Mucosa of rectum (tissue), 2 donors: ENCODE measurements around the gene TF.

Experiments used
- H3K27ac ChIP-seq, 2 donors: one replicate each; pipeline ENCODE4 v1.7.0; 2013; ENCODE audit warnings: inconsistent platforms in 2 of 2, low read depth in 2 of 2, low read length in 2 of 2
- H3K27me3 ChIP-seq, 2 donors: one replicate each; pipeline ENCODE4 v1.7.0; 2013; ENCODE audit warnings: low read length in 2 of 2; ENCODE audit not compliant: control insufficient read depth in 2 of 2, insufficient read depth in 2 of 2
- H3K36me3 ChIP-seq, 2 donors: one replicate each; pipeline ENCODE4 v1.7.0; 2013; ENCODE audit warnings: low read length in 2 of 2; ENCODE audit not compliant: control insufficient read depth in 2 of 2, insufficient read depth in 2 of 2
- H3K4me1 ChIP-seq, 2 donors: one replicate each; pipeline ENCODE4 v1.7.0; 2013; ENCODE audit warnings: low read length in 2 of 2, mild to moderate bottlenecking in 1 of 2; ENCODE audit not compliant: control insufficient read depth in 2 of 2, insufficient read depth in 2 of 2
- H3K4me3 ChIP-seq, 2 donors: one replicate each; pipeline ENCODE4 v1.7.0; 2013; ENCODE audit warnings: low read length in 2 of 2
- H3K9ac ChIP-seq, 2 donors: one replicate each; pipeline ENCODE4 v1.7.0; 2013; ENCODE audit warnings: low read length in 2 of 2, low read depth in 1 of 2, mild to moderate bottlenecking in 1 of 2
- H3K9me3 ChIP-seq, 2 donors: one replicate each; pipeline ENCODE4 v1.7.0; 2013; ENCODE audit warnings: low read length in 2 of 2; ENCODE audit not compliant: control insufficient read depth in 2 of 2
- donor health status: healthy.
- donor health status: Normal muscosa, but diverticular disease.

TF gene

DNA sequence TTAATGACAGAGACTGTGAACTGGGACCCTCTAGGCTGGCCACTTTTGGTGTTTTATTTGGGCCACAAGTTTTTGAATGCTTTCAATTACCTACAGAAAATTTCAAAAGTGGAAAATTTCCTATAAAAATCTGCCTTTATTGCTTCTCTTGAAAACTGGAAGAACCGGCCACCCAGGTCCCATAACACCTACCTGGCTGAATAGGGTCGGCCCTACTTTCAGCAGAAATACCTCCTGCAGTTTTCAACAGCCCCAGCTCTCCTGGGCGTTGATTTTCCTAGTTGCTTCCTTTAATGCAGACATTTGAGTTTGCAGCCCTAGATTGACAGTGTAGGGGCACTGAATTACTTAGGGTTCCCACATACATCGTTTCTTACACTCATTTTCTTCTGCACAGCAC lies 58.7 kb downstream of the TF start:
- Histone ChIP-seq H3K9ac (peak overlapping the region in 1 of 2 donors; percentile 32), H3K27me3 (no peaks in the 10 kb centered on the region), H3K36me3 (peaks cover 0 to 4% of the 10 kb centered on the region in 2 donors), H3K4me1 (peaks cover 2 to 12% of the 10 kb centered on the region in 2 donors), H3K4me3 (peak overlapping the region in 1 of 2 donors; percentile 94), H3K9me3 (no peaks in the 10 kb centered on the region), H3K27ac (no peak overlapping the region)

DNA sequence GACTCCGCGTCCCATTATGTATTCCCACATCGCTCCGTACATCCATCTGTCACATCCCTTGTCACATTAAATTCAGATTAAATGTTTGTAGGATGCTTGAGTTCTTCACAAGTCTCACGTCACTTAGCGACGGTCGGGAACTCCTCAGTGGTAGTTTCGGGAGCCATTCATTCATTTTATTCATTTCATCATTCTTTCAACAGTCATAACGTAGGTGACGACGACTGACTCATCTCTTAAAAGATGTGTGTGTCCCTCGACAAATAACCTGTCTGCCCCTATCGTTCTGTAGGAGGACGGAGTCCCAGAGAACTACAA lies 59.1 kb downstream of the TF start:
- peak overlapping the region; percentile 94 for H3K4me3 ChIP-seq
- no peak overlapping the region for H3K27ac ChIP-seq
- H3K4me1 ChIP-seq, result peaks cover 2 to 12% of the 10 kb centered on the region in 2 donors
- no peaks in the 10 kb centered on the region for H3K27me3 ChIP-seq
- peaks cover 0 to 8% of the 10 kb centered on the region in 2 donors for H3K36me3 ChIP-seq
- no peaks in the 10 kb centered on the region for H3K9me3 ChIP-seq
- H3K9ac ChIP-seq, result peak overlapping the region; percentile 32 to 71

- Histone ChIP-seq H3K9ac (peak within 1 kb of the TSS; percentile 60 to 71), H3K4me1 (peaks cover 2 to 12% of the 10 kb centered on the region in 2 donors), H3K36me3 (peaks cover 4 to 12% of the 10 kb centered on the region in 2 donors), H3K27ac (peak within 1 kb of the TSS; percentile 35 to 71), H3K9me3 (no peaks in the 10 kb centered on the region), H3K4me3 (peak within 1 kb of the TSS; percentile 94), H3K27me3 (no peaks in the 10 kb centered on the region)
Observed at GRCh38 chr3:133805702-133806475, 59.7 kb downstream of the TF start, which contains the start of gene SRPRB. TSS of gene SRPRB (plus strand) at chr3:133805815. CDS start at chr3:133805849, 34 bp downstream.

DNA sequence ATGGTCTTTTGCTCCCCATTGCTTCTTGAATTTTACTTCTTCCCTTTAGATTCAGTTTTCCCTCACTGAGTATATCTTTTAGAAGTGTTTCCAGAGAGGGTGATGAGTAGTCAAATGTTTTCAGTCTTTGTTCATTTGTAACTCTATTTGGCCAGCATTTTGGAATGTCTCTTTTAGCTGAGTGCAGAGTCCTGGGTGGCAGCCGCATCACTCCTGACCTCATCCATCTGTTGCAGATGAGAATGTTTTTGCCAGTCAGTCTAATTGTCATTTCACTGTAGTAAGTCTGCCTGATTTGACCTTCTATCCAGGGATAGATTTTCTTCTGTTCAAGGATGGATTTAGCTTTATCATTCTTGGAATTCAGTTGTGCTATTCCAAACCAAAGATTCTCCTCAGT lies 66.7 kb downstream of the TF start:
- Histone ChIP-seq H3K27ac (no peak overlapping the region), H3K9ac (no peak overlapping the region), H3K27me3 (no peaks in the 10 kb centered on the region), H3K9me3 (no peaks in the 10 kb centered on the region), H3K4me3 (no peak overlapping the region), H3K36me3 (peaks cover 42 to 45% of the 10 kb centered on the region in 2 donors), H3K4me1 (no peaks in the 10 kb centered on the region)

DNA sequence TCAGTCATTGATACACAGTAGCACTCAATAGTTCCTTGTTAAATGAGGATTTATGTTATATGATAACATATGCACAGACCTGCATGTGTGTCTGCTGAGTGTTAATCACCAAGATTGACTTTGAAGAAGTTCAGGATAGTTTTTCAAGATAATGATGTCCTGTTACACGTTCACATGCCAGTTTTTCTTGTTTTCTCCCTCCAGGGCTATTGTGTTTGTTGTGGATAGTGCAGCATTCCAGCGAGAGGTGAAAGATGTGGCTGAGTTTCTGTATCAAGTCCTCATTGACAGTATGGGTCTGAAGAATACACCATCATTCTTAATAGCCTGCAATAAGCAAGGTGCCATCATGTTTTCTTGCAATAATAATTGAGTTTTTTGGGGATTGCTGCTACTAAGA lies 69.2 kb downstream of the TF start:
- Histone ChIP-seq H3K9me3 (no peaks in the 10 kb centered on the region), H3K9ac (no peak overlapping the region), H3K27ac (no peak overlapping the region), H3K27me3 (no peaks in the 10 kb centered on the region), H3K36me3 (peaks cover 51 to 56% of the 10 kb centered on the region in 2 donors), H3K4me3 (no peak overlapping the region), H3K4me1 (no peaks in the 10 kb centered on the region)

GRCh38 chr3:133820129-133820528 lies 73.9 kb downstream of the TF start:
- Histone ChIP-seq H3K27me3 (no peaks in the 10 kb centered on the region), H3K4me1 (no peaks in the 10 kb centered on the region), H3K9ac (no peak overlapping the region), H3K36me3 (peaks cover 61 to 66% of the 10 kb centered on the region in 2 donors), H3K9me3 (no peaks in the 10 kb centered on the region), H3K4me3 (no peak overlapping the region), H3K27ac (no peak overlapping the region)

- H3K27me3 ChIP-seq, result no peaks in the 10 kb centered on the region
- H3K4me3 ChIP-seq, result no peak overlapping the region
- H3K9me3 ChIP-seq, result no peaks in the 10 kb centered on the region
- no peak overlapping the region for H3K27ac ChIP-seq
- peaks cover 54 to 63% of the 10 kb centered on the region in 2 donors for H3K36me3 ChIP-seq
- no peaks in the 10 kb centered on the region for H3K4me1 ChIP-seq
- no peak overlapping the region for H3K9ac ChIP-seq
Observed at GRCh38 chr3:133820889-133821675, 74.9 kb downstream of the TF start.

GRCh38 chr3:133821767-133822638 lies 75.8 kb downstream of the TF start:
- H3K36me3 ChIP-seq, result peaks cover 47 to 55% of the 10 kb centered on the region in 2 donors
- no peaks in the 10 kb centered on the region for H3K4me1 ChIP-seq
- no peak overlapping the region for H3K9ac ChIP-seq
- no peak overlapping the region for H3K27ac ChIP-seq
- no peak overlapping the region for H3K4me3 ChIP-seq
- H3K27me3 ChIP-seq, result no peaks in the 10 kb centered on the region
- no peaks in the 10 kb centered on the region for H3K9me3 ChIP-seq

DNA sequence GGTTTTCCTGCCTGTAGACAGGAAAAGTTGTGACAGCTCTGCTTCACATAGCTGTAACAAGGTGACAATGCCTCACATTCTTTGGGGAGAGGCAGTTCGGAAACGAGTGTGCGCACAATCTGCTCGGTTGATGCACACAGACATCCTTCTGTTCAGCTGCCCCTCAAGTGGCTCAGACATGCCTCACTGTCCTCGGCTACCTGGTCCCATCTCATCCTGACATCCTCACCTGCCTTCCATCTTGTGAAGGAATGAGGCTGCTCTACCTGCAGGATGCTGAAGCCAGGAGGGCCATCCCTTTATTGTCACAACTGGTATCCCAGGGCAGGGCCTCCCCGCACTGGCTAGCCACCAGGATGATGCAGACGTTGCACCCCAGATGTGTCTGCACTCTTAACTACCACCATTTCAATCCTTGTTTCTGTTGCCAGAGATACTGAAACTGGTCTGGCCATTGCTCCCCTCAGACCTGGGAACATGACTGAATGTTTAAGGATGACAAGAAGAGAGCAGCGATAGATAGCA lies 78.8 kb downstream of the TF start:
- Histone ChIP-seq H3K36me3 (peaks cover 31 to 41% of the 10 kb centered on the region in 2 donors), H3K27me3 (no peaks in the 10 kb centered on the region), H3K4me3 (no peak overlapping the region), H3K9ac (no peak overlapping the region), H3K9me3 (no peaks in the 10 kb centered on the region), H3K27ac (no peak overlapping the region), H3K4me1 (no peaks in the 10 kb centered on the region)
